H1 (cell line): ENCODE results near the gene TRIM40. TPM values are rescaled to one million over a fixed set of nuclear protein-coding genes. Genes with fewer than 3 reads are reported as not detected.

ENCODE experiments used
- CTCF ChIA-PET: fragments of 300-600 bp; sonication (Branson Sonifier 250); formaldehyde crosslinking; loops from one replicate; lab custom pipeline; 2021; ENCODE audit not compliant: partially characterized antibody; lab: Charles Lee
- POLR2A ChIA-PET: fragments of 300-600 bp; sonication (Branson Sonifier 250); formaldehyde crosslinking; loops from one replicate; lab custom pipeline; 2021; ENCODE audit warnings: inconsistent platforms; ENCODE audit not compliant: partially characterized antibody; lab: Charles Lee
- DNase-seq, 2 experiments: peaks; one replicate each; pipeline versions ENCODE4 v3.0.0 to v3.0.0-alpha.2; 2010 to 2022; ENCODE audit warnings: low spot score in 2 of 2, low read depth in 1 of 2, mixed read lengths in 1 of 2
- FAIRE-seq: peaks from 2 replicates; lab custom pipeline; 2011; peaks lifted over from hg19 to GRCh38; lab: Jason Lieb, UNC
- H2AFZ ChIP-seq: 2 replicates; pipeline ENCODE4 v1.8.1; 2012; ENCODE audit warnings: low read length, inconsistent platforms
- H2AK5ac ChIP-seq: 2 replicates; pipeline ENCODE4 v1.6.1; 2013; ENCODE audit warnings: low read depth, low read length
- H2BK120ac ChIP-seq: replicated peaks from 2 replicates; pipeline ENCODE3; 2013; ENCODE audit warnings: low read depth, low read length, inconsistent platforms
- H2BK12ac ChIP-seq: 2 replicates; pipeline ENCODE4 v1.6.1; 2013; ENCODE audit warnings: low read depth, low read length
- H2BK15ac ChIP-seq: 2 replicates; pipeline ENCODE4 v1.6.1; 2013; ENCODE audit warnings: low read length
- H2BK20ac ChIP-seq: 2 replicates; pipeline ENCODE4 v1.6.1; 2013; ENCODE audit warnings: low read length
- H2BK5ac ChIP-seq: 2 replicates; pipeline ENCODE4 v1.6.1; 2013; ENCODE audit warnings: low read depth, low read length
- H3K14ac ChIP-seq: 2 replicates; pipeline ENCODE4 v1.6.1; 2013; ENCODE audit warnings: inconsistent platforms; ENCODE audit not compliant: insufficient read length
- H3K18ac ChIP-seq: 2 replicates; pipeline ENCODE4 v1.6.1; 2013; ENCODE audit warnings: low read length; ENCODE audit errors: extremely low read depth
- H3K23ac ChIP-seq: 2 replicates; pipeline ENCODE4 v1.6.1; 2013; ENCODE audit warnings: inconsistent platforms; ENCODE audit not compliant: insufficient read length
- H3K23me2 ChIP-seq: 2 replicates; pipeline ENCODE4 v1.6.1; 2013; ENCODE audit warnings: low read depth, low read length
- H3K27ac ChIP-seq: 2 replicates; pipeline ENCODE4 v1.6.1; 2011; ENCODE audit warnings: low read depth, low read length, inconsistent platforms
- H3K27me3 ChIP-seq, 4 experiments: replicated peaks in 1 of 4; 1 replicate in 1 of 4; 2 replicates in 3 of 4; pipeline versions ENCODE4 v1.6.1 to v1.8.1; 2011 to 2013; ENCODE audit warnings: low read length in 3 of 4, mild to moderate bottlenecking in 3 of 4, inconsistent platforms in 2 of 4, mixed read lengths in 2 of 4, moderate library complexity in 1 of 4; ENCODE audit not compliant: control insufficient read depth in 3 of 4, insufficient read depth in 3 of 4; ENCODE audit errors: extremely low read depth in 1 of 4
- H3K36me3 ChIP-seq, 4 experiments: 2 replicates each; pipeline versions ENCODE4 v1.6.1 to v1.8.1; 2011 to 2013; ENCODE audit warnings: mild to moderate bottlenecking in 4 of 4, low read length in 3 of 4, moderate library complexity in 2 of 4, control low read depth in 1 of 4, inconsistent platforms in 1 of 4; ENCODE audit not compliant: insufficient read depth in 4 of 4, control insufficient read depth in 2 of 4
- H3K4ac ChIP-seq: replicated peaks from 2 replicates; pipeline ENCODE3; 2013; ENCODE audit warnings: low read length, low read depth, mixed read lengths, inconsistent platforms; ENCODE audit not compliant: insufficient read length
- H3K4me1 ChIP-seq, 4 experiments: replicated peaks in 1 of 4; 1 replicate in 1 of 4; 2 replicates in 3 of 4; pipeline versions ENCODE4 v1.6.1 to v1.8.1; 2011 to 2013; ENCODE audit warnings: low read length in 3 of 4, inconsistent platforms in 2 of 4, mixed read lengths in 1 of 4; ENCODE audit not compliant: insufficient read depth in 4 of 4, control insufficient read depth in 3 of 4
- H3K4me2 ChIP-seq, 2 experiments: 2 replicates each; pipeline versions ENCODE4 v1.6.1 to v1.8.1; 2011 to 2013; ENCODE audit warnings: low read depth in 2 of 2, low read length in 2 of 2, control low read depth in 1 of 2, inconsistent platforms in 1 of 2, mild to moderate bottlenecking in 1 of 2; ENCODE audit not compliant: insufficient read depth in 1 of 2
- H3K4me3 ChIP-seq, 4 experiments: fragments of 200-600, 300-600 bp in 1 of 4; sonication (generic), shearing (Covaris generic), sonication (Bioruptor Twin) in 1 of 4; 2 replicates each; pipeline versions ENCODE4 v1.5.1 to v1.8.1; 2011 to 2016; ENCODE audit warnings: low read length in 4 of 4, low read depth in 3 of 4, control low read depth in 2 of 4, inconsistent platforms in 2 of 4, mild to moderate bottlenecking in 2 of 4, mixed read lengths in 1 of 4, moderate library complexity in 1 of 4; ENCODE audit not compliant: insufficient read depth in 2 of 4; ENCODE audit errors: extremely low read depth in 1 of 4
- H3K56ac ChIP-seq: replicated peaks from 2 replicates; pipeline ENCODE3; 2013; ENCODE audit warnings: low read depth, mild to moderate bottlenecking, mixed read lengths, low read length, inconsistent platforms; ENCODE audit not compliant: insufficient read length
- H3K79me1 ChIP-seq: 2 replicates; pipeline ENCODE4 v1.6.1; 2013; ENCODE audit warnings: low read depth, low read length, control low read depth
- H3K79me2 ChIP-seq, 2 experiments: 2 replicates each; pipeline versions ENCODE4 v1.6.1 to v1.8.1; 2012 to 2013; ENCODE audit warnings: low read length in 2 of 2, mild to moderate bottlenecking in 2 of 2, inconsistent platforms in 1 of 2; ENCODE audit not compliant: insufficient read depth in 2 of 2, control insufficient read depth in 1 of 2
- H3K9ac ChIP-seq, 4 experiments: replicated peaks in 1 of 4; 1 replicate in 1 of 4; 2 replicates in 3 of 4; pipeline versions ENCODE4 v1.6.1 to v1.8.1; 2011 to 2013; ENCODE audit warnings: low read depth in 3 of 4, low read length in 3 of 4, control low read depth in 2 of 4, mild to moderate bottlenecking in 2 of 4, moderate library complexity in 2 of 4, inconsistent platforms in 1 of 4; ENCODE audit errors: extremely low read depth in 1 of 4
- H3K9me3 ChIP-seq, 2 experiments: 2 replicates each; pipeline versions ENCODE4 v1.6.1 to v1.8.1; 2012 to 2013; ENCODE audit warnings: mild to moderate bottlenecking in 2 of 2, moderate library complexity in 2 of 2, control low read depth in 1 of 2, inconsistent platforms in 1 of 2, low read depth in 1 of 2, low read length in 1 of 2, mixed read lengths in 1 of 2; ENCODE audit not compliant: insufficient read depth in 2 of 2
- H4K20me1 ChIP-seq, 2 experiments: replicated peaks in 1 of 2; 2 replicates each; pipeline versions ENCODE3 to v1.8.1; 2011 to 2013; ENCODE audit warnings: inconsistent platforms in 2 of 2, low read length in 2 of 2, mild to moderate bottlenecking in 1 of 2; ENCODE audit not compliant: insufficient read depth in 2 of 2, control insufficient read depth in 1 of 2
- H4K5ac ChIP-seq: 2 replicates; pipeline ENCODE4 v1.6.1; 2013; ENCODE audit warnings: low read length, low read depth, mixed read lengths, inconsistent platforms; ENCODE audit not compliant: insufficient read length
- H4K8ac ChIP-seq: 2 replicates; pipeline ENCODE4 v1.8.0; 2013; ENCODE audit warnings: mild to moderate bottlenecking, moderate library complexity, low read length, inconsistent platforms; ENCODE audit not compliant: insufficient read depth; ENCODE audit errors: extremely low read depth
- H4K91ac ChIP-seq: replicated peaks from 2 replicates; pipeline ENCODE3; 2013; ENCODE audit warnings: low read length, mixed read lengths, inconsistent platforms; ENCODE audit not compliant: insufficient read length
- CREB1 ChIP-seq: IDR thresholded peaks from 2 replicates; pipeline ENCODE4 v1.6.1; 2012; ENCODE audit warnings: inconsistent platforms
- EZH2 ChIP-seq: fragments of 200-600 bp; sonication (generic); IDR thresholded peaks from 2 replicates; pipeline ENCODE4 v1.7.1; 2012; ENCODE audit warnings: low read depth, mild to moderate bottlenecking, moderate library complexity, low read length, inconsistent platforms; ENCODE audit not compliant: severe bottlenecking
- HDAC6 ChIP-seq: IDR thresholded peaks from one replicate; pipeline ENCODE4 v1.7.1; 2012; ENCODE audit warnings: low read depth, mild to moderate bottlenecking, inconsistent platforms, low read length, moderate library complexity
- KDM4A ChIP-seq: IDR thresholded peaks from one replicate; pipeline ENCODE4 v1.7.1; 2012; ENCODE audit warnings: low read depth, mild to moderate bottlenecking, moderate library complexity, low read length, inconsistent platforms; ENCODE audit not compliant: severe bottlenecking
- SUZ12 ChIP-seq: fragments of 200-600 bp; sonication (generic); IDR thresholded peaks from 2 replicates; pipeline ENCODE4 v1.6.1; 2012; ENCODE audit warnings: mild to moderate bottlenecking, inconsistent platforms, low read length, moderate library complexity, mixed read lengths
- TAF1 ChIP-seq: IDR thresholded peaks from 2 replicates; pipeline ENCODE4 v1.6.1; 2011; ENCODE audit warnings: mild to moderate bottlenecking, low read depth, low read length
- TEAD4 ChIP-seq: IDR thresholded peaks from 2 replicates; pipeline ENCODE4 v1.6.1; 2012; ENCODE audit warnings: low read depth, low read length, inconsistent platforms, mixed read lengths
- WGBS, 2 experiments: shearing (Covaris generic) in 1 of 2; methylation state at CpG; one replicate each; pipeline versions ENCODE4 v1.1.6 to v1.1.7; 2013 to 2015; ENCODE audit warnings: low lambda C conversion rate in 2 of 2, mixed read lengths in 2 of 2, inconsistent platforms in 1 of 2, low coverage in 1 of 2, missing lambda C conversion rate in 1 of 2; ENCODE audit not compliant: insufficient replicate concordance in 2 of 2, insufficient coverage in 1 of 2, insufficient read length in 1 of 2; ENCODE audit errors: extremely low coverage in 1 of 2, missing lambda C conversion rate in 1 of 2; 5-methylcytosine and 5-hydroxymethylcytosine counted together
- polyA plus RNA-seq, 7 experiments: library from polyadenylated mRNA; depleted of rRNA in 3 of 7; stranded (reverse) in 5 of 7; unstranded in 2 of 7; fragments of >200 nt in 5 of 7; fragments of 200-250 nt in 2 of 7; gene quantifications; 1 replicate in 5 of 7; 2 replicates in 1 of 7; 4 replicates in 1 of 7; pipeline versions ENCODE4 v1.2.1 to v1.2.3, GENCODE V29; 2011 to 2013; ENCODE audit warnings: missing spikeins in 2 of 7, mixed read lengths in 2 of 7
- total RNA-seq: library from RNA; stranded (reverse); fragmentation: NEBNext Ultra II Directional; extraction: Animal tissue kit (Norgen Biotek cat#: 25700); gene quantifications from 2 replicates; pipeline ENCODE4 v1.2.1, GENCODE V29; 2021
- TF ChIP-seq, protein P1 (sequence below), 3 experiments: IDR thresholded peaks; 1 replicate in 2 of 3; 2 replicates in 1 of 3; pipeline versions ENCODE4 v1.5.1 to v1.6.1; 2011; ENCODE audit warnings: low read length in 3 of 3, mild to moderate bottlenecking in 3 of 3, inconsistent platforms in 2 of 3, low read depth in 1 of 3, moderate library complexity in 1 of 3; ENCODE audit not compliant: insufficient read depth in 1 of 3; ENCODE audit errors: control extremely low read depth in 1 of 3

The TRIM40 gene
- total and polyA plus RNA-seq, 2 of the 8 experiments (the other 6 are each of a cell fraction or from before 2014, with no cell fraction given) = not detected

DNA sequence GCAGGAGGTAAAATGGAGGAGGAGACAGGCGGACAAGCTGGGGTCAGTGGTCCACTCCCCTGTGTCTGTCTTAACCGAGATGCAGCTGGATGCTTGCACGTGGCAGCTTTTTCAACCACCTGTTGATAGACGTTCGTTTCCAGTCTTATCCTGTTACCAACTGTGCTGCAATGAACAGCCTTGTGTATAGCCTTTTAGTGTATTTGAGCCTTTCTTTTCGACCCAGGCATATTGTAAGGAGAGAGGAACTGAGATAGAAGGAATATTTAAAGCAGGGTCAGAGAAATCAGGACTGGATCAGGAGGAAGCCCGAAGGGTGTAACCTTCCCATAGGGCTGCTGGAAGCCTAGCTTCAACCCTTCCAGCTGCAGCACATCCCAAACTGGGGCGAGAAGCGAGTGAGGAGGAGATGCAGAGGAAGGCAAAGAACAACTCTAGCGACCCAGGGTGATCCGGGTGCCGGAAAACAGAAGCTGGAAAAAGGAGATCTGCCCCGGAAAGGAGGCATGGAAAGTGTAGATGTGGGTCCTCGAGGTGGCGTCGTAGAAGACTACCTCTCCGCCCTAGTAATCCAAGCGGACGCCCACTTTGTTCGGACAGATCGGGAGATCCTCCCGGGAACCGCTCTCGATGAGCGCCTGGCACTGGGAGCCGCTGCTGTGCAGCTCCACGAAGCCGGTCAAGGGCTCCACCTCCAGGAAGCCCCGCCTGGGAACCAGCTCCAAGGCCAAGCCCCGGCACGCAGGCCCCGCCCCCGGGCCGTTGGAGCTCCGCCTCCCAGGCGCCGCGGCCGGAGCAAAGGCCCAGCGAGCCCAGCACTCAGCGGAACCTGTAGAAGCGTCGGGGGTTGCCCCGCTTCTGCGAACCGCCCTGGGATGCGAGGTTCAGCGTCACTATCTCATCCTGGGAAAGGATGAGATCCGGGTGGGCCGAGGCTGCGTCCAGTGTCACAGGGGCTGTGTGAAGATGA is 34.2 kb upstream of the TRIM40 start:
- Histone ChIP-seq H3K9ac (no peak overlapping the region; a peak in 1 of 7 replicates), H2BK20ac (no peak overlapping the region), H3K56ac (no peak overlapping the region), H3K4me2 (peak overlapping the region; percentile 69 to 79), H3K79me2 (no peaks in the 10 kb centered on the region), H2BK15ac (0 out of 2 replicates have a peak overlapping the region, but pooled peaks have one; percentile 46), H2BK120ac (no peak overlapping the region), H2AK5ac (no peak overlapping the region), H2AFZ (peak overlapping the region; percentile 14; the same call in 1 of the 2 replicates), H3K18ac (no peak overlapping the region), H4K91ac (no peak overlapping the region), H3K4me1 (peaks cover 3 to 15% (median 9%) of the 10 kb centered on the region in 4 experiments; a peak in 6 of 7 replicates), H4K20me1 (no peaks in the 10 kb centered on the region), H3K27ac (no peak overlapping the region), H3K4me3 (peak overlapping the region; percentile 36 to 65 (median 48); a peak in 7 of 8 replicates), H2BK12ac (no peak overlapping the region; the same call in 1 of the 2 replicates), H3K27me3 (peaks cover 32 to 71% (median 64%) of the 10 kb centered on the region in 4 experiments), H3K79me1 (no peaks in the 10 kb centered on the region), H3K36me3 (no peaks in the 10 kb centered on the region), H3K23me2 (peaks cover 10% of the 10 kb centered on the region), H4K8ac (no peak overlapping the region), H3K14ac (no peak overlapping the region), H3K9me3 (no peaks in the 10 kb centered on the region), H3K4ac (no peak overlapping the region), H4K5ac (no peak overlapping the region), H3K23ac (no peak overlapping the region), H2BK5ac (no peak overlapping the region)
- peak; percentile 57 to 88 for DNase-seq
- WGBS, 2 experiments = 5% methylated on average over 26 of the region's 51 CpGs; no CpG with 5 or more reads in 1 of the 2 experiments
- ChIA-PET CTCF (interaction anchor here (0.5 to 2.9 kb wide), 15 partner anchors 8 to 88 kb away, joined by 3 to 22 read pairs (median 3); partner anchors contain the start of genes RNF39 and TRIM31), POLR2A (interaction anchor here (0.6 to 1.6 kb wide), 9 partner anchors 9 to 363 kb away, joined by 3 to 9 read pairs (median 4); partner anchors contain the start of genes POLR1H, PPP1R11 and TRIM31)
- FAIRE-seq = no peak
- TF ChIP-seq, protein P1, sequence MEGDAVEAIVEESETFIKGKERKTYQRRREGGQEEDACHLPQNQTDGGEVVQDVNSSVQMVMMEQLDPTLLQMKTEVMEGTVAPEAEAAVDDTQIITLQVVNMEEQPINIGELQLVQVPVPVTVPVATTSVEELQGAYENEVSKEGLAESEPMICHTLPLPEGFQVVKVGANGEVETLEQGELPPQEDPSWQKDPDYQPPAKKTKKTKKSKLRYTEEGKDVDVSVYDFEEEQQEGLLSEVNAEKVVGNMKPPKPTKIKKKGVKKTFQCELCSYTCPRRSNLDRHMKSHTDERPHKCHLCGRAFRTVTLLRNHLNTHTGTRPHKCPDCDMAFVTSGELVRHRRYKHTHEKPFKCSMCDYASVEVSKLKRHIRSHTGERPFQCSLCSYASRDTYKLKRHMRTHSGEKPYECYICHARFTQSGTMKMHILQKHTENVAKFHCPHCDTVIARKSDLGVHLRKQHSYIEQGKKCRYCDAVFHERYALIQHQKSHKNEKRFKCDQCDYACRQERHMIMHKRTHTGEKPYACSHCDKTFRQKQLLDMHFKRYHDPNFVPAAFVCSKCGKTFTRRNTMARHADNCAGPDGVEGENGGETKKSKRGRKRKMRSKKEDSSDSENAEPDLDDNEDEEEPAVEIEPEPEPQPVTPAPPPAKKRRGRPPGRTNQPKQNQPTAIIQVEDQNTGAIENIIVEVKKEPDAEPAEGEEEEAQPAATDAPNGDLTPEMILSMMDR (IDR thresholded peaks at IDR 0.05; ENCODE audit: control extremely low read depth in 1 of 3, insufficient read depth in 1 of 3, low read depth in 1 of 3, low read length in 3 of 3) = peak in 1 of 3 experiments; percentile 7; a peak in 1 of 4 replicates
- TF ChIP-seq TAF1 (peak; percentile 61; the same call in 1 of the 2 replicates), CREB1 (no peak), TEAD4 (no peak), SUZ12 (peak; percentile 52; the same call in 1 of the 2 replicates), HDAC6 (no peak), EZH2 (peak; percentile 34), KDM4A (peak; percentile 39)
